ENCODE results near the gene NUDT3.

The NUDT3 gene

DNA sequence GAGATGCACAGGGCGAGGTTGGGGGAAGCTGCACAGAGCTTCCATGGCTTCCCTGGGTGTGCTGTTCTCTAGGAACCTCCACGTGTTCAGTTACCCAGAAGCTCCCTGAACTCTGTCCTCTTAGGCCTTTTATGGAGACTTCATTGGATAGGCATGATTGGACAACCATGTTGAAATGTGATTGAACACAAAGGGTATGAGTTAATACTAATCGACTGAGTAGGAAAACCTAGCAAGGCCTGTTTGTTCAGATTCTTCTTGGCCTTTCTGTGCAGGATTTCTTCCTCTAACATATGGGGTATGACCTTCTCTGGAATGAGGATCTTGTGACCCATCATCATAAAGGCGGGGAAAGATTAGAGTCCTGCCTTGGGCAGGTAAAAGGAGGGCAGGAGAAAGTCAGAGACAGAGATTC is 73.0 kb downstream of the NUDT3 start:
- no peak for DNase-seq

DNA sequence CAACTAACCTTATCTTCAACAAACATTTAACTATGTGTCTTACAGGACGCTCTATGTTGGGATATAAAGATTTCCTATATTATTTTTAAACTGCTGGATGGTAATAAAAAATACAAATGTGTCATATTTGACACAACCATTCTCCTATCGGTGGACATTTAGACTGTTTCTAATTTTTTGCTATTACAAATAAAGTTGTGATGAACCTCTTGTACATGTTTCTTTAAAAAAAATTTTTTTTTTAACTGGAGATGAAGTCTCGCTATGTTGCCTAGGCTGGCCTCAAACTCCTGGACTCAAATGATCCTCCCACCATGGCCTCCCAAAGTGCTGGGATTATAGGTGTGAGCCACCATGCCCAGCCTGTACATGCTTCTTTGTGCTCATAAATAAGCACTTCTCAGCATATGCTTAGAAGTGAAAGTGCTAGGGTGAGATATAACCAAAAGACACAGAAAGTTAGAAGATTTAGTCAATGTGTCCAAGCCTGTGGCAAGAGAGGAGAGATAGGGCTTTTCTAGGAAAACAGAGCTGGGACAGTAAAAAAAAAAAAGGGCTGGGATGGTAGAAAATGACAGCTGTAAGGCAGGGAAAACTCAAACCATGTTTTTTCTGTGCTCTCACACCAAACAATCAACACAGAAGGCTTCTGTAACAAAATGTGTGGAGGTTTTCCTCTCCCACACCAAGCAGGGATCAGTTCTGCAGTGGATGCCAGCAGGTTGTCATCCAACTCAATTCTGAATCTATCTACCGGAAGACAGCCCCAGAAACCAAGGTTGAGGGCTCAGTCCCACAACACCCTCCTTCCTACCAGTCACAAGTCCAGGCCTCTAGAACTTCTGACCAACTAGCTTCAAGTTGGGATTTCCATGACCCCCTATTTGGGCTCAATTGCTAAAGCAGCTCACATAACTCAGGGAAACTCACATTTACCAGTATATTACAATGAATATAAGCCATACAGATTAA is 73.7 kb downstream of the NUDT3 start:
- no peak for DNase-seq

DNA sequence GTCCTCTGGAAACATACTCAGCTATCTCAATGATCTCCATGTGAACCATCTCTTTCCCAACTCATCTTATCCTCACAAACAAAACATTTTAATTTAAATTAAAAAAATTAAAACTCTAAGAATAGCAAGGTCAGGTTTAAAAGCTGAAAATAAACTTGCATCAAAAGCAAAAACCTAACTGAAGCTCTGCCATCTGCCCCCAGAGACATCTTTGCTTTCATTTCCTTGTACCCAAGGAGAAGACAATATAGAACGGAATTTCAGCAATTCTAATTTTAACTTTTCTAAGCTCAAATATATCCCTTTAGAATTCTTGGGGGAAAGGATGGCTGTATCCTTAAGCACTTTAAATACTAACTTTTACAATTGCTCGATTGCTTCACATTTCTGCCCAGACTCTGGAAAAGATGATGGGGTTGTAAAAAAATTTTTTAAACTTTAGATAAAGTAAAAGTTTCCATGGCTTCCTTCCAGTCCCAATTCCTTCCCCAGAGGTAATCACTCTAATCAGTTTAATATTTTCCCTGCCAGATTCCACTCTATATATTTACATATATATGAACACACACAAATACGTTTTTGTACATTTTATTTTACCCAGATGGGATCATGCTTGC is 74.5 kb downstream of the NUDT3 start:
- DNase-seq = peak in 1 of 4 experiments; percentile 32

DNA sequence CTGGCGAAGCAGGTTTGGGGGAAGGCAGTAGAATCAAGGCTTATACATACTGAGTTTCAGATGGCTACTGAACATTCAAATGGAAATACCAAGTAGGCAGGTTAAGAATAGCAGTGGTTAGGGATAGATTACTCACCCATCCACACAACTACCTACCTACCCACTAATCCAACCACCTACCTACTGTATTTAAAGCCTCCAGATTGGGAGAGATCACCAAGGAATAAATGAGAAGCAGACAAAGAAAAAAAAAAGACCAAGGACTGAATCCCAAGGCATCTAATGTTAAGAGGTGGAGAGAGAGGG is 75.3 kb downstream of the NUDT3 start:
- DNase-seq = no peak

DNA sequence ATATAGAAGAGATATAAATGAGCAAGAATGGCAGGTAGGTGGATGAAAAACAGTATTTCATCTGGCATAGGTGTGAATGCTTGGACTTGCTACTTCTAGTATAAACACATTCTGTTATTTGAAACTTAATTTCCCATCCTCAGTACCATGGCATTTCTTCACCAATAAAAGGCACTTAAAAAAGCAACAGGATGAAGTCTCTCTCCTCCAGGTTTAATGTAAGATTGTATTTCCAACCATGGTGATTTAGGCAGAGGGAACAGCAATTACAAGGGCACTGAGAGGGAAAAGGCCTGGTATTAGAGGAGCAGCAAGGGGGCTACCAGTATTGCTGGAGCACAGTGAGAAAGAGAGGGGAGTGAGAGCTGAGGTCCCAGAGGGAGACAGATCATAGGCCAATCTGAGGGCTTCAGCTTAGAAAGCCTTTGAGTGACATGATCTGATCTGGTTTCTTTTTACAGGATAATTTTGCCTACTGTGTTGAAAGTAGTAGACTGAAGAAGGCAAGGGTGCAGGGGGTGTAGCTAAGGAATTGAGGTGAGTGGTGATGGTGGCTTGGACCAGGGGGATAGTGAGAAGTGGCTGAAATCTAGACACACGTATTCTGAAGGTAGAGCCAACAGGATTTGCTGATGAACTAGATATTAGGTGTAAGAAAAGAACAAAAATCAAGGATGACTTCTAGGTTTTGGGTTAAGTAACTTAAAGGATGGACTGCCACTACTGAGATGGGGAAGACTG is 75.9 kb downstream of the NUDT3 start:
- no peak for DNase-seq

DNA sequence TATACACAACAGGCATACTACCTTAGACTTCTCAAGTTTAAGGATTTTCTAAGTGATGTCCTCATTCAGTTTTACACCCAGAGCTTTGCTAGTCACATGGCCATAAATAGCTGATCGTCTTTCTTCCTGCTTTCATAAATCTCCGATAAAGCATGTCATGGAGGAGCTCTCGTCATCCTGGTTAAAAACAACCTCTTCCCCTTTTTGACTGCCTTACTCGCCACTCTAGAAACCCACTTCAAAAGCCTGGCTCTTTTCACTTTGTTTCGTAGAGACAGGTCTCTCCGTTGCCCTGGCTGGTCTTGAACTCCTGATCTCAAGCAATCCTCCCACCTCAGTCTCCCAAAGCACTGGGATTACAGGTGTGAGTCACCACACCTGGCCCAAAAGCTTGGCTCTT is 76.7 kb downstream of the NUDT3 start:
- peak; percentile 70 to 93 (median 80) for DNase-seq

DNA sequence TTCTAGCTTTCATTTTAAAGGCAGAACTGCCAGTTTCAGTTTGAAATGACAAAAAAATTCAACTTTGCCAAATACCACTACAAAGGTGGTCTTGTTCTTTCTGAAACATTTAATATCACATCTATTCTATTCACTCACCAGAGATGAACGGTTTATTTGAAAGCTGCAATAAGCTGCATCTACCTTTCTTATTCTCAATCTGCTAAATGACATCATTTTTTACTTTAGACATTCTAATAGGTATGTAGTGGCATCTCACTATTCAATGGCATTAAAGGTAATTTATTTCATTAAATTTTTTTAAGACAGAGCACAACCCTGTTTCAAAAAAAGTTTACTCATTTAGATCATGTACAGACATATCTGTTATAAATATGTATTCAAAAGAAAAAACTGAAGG is 77.2 kb downstream of the NUDT3 start:
- DNase-seq = no peak

DNA sequence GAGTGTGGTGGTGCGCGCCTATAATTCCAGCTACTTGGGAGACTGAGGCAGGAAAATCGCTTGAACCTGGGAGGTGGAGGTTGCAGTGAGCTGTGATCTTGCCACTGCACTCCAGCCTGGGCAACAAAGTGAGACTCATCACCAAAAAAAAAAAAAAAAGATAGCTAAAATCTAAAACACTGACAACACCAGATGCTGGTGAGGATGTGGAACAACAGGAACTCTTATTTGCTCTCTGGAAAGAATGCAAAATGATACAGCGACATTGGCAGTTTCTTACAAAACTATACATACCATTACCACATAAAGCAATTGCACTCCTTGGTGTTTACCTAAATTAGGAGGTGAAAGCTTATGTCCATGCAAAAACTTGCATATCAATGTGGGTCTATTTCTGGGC is 80.2 kb downstream of the NUDT3 start:
- DNase-seq = no peak

DNA sequence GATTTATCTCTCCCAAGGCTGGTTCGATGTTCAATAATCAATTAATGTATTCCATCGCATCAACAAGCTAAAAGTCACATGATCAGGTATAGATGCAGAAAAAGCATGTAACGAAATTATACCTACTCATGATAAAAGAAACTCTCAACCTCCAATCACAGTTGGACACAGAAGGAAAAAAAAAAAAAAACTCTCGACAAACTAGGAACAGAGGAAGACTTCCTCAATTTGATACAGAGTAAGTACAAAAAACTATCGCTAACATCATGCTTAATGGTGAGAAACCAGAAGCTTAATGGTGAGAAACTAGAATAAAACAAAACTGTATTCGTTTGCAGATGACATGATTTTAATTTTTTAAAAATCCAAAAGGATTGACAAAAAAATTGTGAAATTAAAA is 81.7 kb downstream of the NUDT3 start:
- DNase-seq = peak in 2 of 4 experiments; percentile 49 to 61

DNA sequence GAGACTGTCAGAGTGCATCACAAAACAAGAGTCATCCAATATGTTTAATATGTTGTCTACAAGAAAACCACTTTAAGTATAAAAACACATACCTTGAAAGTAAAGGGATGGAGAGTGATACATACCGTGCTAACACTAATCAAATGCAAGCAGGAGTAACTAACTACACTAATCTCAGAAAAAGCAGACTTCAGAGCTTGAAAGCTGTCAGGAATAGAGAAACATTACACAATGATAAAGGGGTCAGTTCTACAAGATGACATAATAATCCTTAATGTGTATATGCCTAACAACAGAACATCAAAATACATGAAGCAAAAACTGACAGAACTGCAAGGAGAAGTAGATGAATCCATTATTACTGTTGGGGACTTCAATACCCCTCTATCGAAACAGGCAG is 84.0 kb downstream of the NUDT3 start:
- DNase-seq = no peak

DNA sequence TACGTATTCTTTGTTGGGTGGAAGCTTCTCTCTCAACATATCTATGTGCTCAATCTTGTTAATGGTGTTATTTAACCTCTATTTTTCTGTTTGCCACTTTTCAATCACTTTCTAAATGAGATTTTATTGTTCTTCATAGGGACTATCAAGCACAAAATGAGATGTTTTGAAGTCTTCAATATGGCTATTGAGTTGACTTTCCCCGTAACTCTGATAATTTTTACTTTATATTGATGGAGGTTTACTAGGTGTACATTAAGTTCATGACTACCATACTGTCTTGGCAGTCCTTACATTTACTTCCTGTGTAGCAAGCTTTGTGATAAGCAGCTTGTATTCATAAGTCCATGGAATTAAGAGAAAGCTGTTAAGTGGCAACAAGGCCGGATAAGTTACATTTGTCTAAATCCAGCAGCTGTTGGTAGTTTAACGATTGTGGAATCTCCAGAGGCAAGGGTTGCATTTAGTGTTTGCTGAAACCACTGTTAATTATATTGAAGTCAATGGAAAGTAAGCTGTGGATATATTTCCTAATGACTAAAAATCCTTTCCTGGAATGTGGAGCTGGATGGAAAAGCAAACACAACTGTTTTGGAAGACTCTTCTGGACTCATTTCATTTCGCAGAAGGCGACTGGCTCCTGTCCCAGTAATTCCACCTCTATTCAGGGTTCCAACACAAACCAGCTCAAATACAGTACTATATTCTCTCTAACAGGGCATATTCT is 86.3 kb downstream of the NUDT3 start:
- DNase-seq = no peak

DNA sequence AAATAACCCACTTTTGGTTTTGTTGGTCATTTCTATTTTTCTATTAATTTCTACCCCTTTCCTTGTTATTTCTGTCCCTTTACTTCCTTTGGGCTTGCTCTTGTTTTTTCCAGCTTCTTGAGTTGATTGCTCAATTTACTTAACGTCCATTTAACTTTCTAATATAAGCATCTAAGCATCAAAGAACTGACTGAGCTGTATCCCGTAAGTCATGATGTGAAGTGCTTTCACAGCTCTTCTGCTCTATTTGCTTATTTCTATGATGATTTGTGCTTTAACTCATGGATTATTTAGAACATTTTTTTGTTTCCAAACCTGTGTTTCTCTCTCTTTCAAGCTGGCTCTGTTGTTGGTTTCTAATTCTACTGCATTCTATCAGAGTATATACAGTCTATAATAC is 87.0 kb downstream of the NUDT3 start:
- no peak for DNase-seq

DNA sequence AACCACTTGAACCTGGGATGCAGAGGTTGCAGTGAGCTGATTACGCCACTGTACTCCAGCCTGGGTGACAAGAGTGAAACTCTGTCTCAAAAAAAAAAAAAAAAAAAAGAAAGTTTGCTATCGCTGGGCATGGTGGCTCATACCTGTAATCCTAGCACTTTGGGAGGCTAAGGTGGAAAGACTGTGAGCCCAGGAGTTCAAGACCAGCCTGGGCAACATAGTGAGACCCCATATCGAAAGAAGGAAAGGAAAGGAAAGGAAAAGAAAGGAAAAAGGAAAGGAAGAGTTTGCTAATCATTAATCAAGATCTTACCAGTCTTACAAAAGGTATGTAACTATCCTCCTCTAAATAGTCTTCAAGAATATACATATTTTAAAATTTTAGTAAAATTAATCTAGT is 88.3 kb downstream of the NUDT3 start:
- DNase-seq = no peak

DNA sequence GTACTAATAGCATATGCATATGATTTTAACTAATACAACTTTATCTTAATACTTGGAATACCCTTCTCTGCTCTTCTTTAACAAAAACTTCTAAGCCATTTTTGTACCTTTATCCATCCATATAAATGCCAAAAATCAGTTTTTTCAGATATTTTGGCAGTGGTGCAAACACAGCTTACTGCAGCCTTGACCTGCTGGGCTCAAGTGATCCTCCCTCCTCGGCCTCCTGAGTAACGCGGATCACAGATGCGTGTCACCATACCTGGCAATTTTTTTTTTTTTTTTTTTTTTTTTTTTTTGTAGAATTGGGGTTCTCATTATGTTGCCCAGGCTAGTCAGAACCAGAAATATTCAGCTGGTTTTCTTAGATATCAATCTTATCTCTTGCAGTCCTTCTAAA is 89.5 kb downstream of the NUDT3 start:
- DNase-seq = no peak

DNA sequence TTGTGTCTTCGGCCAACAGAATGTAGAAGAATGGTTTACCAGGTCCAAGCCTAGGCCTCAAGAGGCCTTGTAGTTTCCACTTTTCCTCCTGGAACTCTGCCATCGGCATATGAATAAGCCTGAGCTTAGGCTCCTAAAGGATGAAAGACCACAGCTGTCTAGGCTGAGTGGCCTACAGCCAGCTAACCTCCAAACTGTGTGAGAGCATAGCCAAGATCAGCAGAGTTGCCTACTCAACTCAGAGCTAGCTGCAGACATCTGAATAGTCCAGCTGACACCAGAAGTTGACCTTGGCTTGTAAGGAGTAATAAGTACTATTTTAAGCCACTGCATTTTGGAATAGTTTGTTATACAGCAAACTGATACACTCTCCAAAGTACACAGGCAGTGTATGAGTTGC is 91.1 kb downstream of the NUDT3 start:
- DNase-seq = no peak

DNA sequence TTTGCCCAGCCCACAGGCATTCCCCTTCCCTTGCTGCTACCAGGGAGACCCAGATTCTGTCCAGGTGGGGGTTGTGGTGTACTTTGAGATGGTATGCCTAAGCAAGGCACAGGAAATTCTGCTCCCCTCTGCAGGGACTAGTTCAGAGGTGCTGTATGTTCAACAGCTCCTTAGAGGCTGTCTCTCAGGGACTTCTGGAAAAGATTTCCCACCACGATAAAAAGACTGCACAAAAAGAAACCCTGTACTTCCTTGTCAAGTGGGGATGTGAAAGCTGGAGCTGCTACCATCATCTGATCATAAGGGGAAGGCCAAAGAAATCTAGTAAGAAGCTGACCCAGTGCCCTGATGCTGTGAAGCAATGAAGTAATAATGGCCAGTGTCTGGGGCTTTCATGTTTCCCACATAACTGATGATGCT is 92.1 kb downstream of the NUDT3 start:
- peak; percentile 74 to 87 (median 82) for DNase-seq

DNA sequence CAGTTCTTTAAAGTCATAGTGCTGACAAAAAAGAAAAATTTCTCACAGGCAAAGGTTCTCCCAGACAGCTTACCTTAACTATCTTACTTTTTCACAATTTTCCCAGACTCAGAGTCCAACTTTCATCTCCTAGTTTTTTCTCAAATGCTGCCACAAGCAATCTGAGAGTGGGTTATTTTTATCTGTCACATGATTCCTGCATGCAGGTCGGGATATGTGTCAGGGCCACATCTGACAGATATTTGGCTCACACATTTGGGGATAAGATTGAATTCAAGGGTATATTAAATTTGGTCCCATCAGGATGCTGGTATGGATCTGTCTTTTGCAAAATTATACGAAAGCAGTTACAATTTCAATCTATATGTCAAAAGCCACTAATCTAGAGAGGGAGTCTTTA is 93.5 kb downstream of the NUDT3 start:
- DNase-seq = no peak

DNA sequence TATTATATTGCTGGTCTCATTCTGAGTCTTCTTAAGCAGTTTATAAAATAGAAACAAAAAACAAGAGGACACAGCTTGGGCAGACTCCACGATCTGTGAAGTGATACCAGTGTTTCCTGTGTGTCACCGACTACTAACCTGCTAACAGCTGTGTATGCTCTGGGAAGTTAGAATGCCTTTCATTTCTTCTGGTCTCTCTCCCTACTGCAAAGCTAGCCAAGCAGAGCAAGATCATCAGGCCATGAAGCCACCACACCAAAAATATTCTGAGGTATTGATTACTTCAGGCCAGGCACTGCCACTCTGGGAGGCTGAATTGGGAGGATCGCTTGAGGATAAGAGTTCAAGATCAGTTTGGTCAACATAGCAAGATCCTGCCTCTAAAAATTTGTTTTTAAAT is 96.7 kb downstream of the NUDT3 start:
- no peak for DNase-seq

DNA sequence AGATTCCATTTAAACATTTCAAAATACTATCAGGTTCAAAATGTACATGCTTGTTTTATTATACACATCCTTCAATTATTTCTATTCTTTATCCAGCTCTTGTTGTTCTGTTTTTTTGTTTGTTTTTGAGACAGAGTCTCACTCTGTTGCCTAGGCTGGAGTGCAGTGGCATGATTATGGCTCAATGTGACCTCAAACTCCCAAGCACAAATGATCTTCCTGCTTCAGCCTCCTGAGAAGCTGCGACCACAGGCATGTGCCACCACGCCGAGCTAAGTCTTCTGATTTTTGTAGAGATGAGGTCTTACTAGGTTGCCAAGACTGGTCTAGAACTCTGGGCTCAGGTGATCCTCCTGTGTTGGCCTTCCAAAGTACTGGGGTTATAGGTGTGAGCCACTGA is 99.5 kb downstream of the NUDT3 start:
- no peak for DNase-seq

DNA sequence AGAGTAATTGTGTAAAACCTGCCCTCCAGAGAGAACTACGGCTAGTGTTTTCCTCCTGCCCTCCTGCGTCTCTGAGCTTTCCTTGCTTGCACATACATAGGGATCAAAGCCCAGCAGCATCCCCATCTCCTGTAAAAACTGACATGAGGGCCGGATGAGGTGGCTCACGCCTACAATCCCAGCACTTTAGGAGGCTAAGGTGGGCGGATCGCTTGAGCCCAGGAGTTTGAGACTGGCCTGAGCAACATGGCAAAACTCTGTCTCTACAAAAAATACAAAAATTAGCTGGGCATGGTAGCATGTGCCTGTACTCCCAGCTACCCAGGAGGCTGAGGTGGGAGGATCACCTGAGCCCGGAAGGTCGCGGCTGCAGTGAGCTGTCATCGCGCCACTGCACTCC is 103.3 kb downstream of the NUDT3 start:
- DNase-seq = no peak

DNA sequence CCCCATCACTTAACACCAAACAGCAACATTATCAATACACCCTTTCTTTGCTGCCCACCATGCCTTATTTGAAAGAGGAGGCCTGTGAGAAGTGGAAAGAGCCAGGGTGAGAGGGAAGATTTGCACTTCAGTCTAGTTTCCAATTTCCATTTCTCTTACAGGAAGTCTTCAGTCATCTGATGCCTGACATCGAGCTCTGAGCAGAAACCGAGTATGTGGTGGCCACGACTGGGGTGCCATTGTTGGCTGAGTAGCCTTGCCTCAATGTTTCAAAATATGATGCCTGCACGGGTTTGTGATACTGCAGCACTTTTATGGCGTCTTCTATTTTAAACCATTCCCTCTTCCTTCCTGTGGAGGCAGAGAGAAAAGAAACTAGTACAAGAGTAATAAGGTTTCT is 103.9 kb downstream of the NUDT3 start:
- peak; percentile 38 to 63 (median 60) for DNase-seq

DNA sequence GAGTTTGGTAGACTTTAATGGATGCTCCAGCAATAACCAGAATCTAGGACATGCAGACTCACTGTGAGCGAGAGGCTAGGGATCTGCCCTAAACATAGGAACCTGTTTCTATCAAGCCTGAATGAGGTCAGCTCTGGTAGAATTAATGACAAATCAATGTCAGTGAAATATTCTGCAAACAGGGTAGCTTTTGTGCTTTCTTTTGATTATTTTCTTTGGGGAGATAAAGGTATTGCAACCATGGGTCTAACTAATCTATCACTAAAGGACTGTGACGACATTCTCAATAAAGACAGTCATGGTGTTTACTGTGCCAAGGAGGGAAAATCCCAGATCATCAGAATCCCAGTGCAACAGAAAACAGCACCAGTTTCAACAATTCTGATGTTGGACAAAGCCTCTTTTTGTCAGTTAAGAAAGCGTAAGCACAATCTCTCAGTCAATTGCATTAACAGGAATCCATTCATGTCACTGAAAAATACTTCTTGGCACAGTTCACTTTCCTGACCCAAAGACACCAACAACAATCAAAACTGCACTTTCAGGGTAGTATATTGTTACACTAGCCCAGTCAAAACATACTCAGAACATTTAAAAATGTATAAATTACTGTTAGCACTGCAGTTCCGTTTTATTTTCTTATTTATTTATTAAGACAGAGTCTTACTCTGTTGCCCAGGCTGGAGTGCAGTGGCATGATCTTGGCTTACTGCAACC is 106.9 kb downstream of the NUDT3 start:
- DNase-seq = no peak

All from suppressor macrophage (primary cell).